Tongue (tissue), 2 donors: ENCODE data around the gene GRIA4. TPM values are rescaled to one million over a fixed set of nuclear protein-coding genes. Genes with fewer than 3 reads are reported as not detected.

ENCODE experiments used
- DNase-seq: peaks from one replicate; pipeline ENCODE4 v3.0.0-alpha.2; 2015
- total RNA-seq: library from RNA; depleted of rRNA; stranded (reverse); fragments of >200 nt; gene quantifications from one replicate; pipeline ENCODE4 v1.2.3, GENCODE V29; 2014

The GRIA4 gene
- total RNA-seq = 6.8 TPM

DNA sequence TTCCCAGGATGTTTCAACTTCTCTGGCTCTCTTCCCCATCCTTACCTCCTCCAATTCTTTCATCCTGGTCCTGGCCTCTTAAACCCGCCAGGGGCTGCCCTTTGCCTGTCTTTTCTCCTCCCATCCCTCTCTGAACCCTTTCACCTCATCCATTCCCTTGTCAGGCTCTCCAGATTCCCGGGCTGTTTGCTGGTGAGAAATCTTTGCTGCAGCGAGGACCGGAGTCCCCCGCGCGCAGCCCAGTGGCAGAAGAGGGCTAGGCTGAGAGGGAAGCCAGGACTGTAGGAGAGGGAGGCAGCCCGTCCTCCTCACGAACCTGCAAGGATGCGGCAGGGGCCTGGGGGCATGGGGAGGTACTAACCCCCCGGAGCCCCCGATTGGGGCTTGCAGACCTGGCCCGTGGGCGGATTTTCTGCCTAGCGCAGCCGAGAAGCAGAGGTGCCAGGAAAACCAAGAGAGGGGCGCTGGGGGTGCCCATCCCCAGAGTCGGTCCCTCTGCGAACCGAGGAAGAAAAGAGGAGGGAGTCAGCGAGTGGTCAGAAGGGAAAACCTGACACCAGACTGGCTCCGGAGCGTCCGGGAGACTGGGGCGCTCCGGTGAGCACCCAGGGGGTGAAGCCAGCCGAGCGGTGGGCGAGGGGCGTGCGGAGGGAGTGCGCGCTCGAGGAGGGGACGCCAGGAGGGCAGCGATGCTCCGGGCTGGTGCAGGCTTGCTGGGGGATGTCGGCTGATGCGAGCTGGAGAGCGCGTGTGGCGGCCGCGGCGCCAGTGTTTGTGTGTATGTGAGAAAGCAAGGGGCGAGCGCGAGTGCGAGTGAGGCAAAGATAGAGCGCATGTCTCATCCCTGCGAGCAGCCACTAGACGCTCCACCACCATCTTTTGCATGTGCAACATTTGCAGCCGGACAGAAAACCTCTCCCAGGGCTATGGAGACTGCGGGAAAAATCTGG, at the start of gene GRIA4:
Gene GRIA4, plus strand, starts transcription at position 242 of the 950 bp plus-strand sequence. CDS start 925 bp downstream, outside the sequence.
- DNase-seq = peak; percentile 64

DNA sequence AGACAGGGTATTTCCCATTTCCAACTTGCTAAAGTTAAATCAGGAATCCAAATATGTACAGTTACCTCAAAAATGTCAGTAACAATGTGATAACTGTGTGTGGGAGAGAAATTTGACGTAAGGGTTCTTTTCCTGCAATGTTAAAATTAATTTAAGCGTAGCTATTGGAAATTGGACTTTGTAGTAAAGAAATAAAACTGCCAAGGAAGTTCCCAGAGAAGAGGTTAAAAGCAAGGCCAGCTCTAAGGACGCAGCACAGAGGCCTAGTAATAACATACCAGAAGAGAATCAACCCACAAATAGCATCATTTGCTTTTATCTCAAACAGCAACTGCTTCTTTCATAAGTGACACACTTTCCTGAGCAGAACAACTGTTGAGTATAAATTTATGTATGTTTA, 36.8 kb upstream of the GRIA4 start:
- peak; percentile 4 for DNase-seq

DNA sequence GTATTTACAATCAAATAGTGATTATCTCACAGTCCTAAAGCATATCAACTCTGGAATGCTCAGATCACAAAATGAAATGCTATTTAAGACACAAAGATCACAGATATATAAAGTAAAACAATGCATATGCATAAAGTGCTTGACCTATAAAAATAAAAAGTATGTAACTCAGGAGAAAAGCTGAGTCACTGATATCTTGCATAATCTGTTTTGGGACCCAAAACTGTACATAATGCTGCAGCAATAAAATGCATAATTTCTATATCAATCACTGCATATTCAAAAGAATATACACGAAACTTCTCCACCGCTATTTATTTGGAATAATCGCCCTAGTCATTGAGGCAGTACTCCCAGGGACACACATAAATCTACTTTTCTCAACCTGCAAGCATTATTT, 34.9 kb upstream of the GRIA4 start:
- DNase-seq = no peak

DNA sequence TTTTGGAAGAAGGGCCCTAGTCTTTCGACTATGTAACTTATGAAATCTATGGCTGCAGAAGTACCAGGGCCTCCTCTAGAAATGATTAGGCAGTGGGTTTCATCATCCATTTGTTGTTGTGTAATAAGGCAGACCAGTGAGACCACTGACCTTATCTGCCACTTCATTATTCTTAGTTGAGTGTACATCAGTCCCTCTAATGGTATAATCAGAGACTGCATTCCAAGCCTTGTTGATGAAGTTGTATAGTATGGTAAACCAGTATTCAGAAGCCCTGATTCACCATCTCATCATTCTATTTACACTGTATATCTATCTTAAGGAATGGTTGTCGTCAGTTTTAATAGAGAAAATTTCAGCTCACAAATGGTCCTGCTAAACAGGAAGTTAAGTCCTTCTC, 32.2 kb upstream of the GRIA4 start:
- no peak for DNase-seq

DNA sequence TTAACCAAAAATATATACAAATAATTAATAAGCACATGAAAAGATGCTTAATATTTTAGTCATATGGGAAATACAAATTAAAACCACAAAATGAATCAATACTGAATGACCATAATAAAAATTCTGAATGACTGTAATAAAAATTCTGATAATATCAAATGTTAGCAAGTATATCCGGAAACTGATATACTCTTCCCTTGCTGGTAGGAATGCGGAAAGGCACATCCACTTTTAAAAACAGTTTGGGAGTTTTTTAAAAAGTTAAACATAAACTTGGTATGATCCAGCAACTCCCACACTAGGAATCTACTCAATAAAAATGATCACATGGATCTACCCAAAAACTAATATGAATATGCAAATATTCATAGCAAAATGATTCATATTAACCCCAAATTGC, 30.8 kb upstream of the GRIA4 start:
- DNase-seq = no peak

DNA sequence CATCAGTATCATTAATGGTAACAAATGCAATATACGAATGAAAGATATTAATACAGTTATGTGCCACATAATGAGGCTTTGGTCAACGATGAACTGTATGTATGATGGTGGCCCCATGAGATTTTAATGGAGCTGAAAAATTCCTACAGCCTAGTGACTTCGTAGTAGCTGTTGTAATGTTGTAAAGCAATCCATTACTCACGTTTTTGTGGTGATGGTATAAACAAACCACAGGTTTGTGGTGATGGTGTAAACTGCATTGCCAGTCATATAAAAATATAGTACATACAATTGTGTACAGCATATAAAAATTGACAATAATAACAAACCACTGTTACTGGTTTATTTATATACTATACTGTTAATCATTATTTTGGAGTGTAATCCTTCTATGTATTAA, 27.4 kb upstream of the GRIA4 start:
- no peak for DNase-seq

DNA sequence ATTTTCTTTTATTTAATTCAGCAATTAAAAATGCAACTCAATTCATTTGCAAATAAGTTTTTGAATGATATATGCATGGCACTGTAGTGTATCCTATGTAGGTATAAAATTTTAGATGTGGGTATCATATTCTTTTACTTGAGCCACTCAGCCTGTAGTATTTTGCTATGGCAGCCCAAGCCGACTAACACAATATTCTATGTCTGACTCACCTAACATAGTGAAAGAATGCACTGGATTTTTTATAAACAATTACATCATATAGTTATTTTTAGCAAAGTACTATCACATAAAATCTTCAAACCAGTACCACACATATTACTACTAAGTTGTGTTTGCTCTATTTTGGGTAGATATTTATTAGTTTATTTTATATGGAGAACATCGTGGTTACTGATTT, 21.9 kb upstream of the GRIA4 start:
- no peak for DNase-seq

DNA sequence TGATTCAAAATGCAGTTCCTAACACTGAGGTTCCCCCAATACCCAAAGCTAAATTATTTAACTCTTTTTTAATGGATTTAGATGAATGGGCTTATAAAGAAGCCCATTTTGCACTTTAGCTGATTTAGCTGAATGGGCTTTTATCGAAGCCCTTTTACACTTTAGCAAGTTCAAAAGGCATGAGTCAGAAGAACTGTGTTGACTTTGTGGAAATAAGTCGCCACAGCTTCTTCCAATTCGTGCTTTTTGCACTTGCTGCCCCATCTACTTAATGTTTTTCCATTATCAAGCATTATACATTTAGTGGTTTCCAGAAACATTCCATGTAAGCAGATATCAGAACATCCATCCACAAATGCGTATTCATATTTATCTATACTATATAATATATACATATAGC, 20.5 kb upstream of the GRIA4 start:
- no peak for DNase-seq

DNA sequence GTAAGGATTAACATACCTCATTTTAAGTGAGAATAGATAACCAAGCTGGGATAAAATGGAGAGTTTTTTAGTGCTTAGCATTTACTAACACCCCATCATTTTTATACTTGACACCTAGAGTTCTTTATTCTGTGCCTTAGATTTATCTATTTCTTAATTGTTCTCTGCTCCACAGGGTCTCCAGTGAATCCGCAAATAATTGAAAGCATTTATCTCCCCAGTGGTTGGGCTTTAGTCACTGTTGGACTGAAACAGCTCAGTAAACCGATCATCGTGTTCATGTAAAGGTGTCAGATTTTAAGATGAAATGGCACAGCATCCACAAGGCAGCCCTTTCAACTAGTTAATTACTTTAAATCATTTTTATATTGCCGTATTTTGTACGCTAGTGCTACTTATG, 17.8 kb upstream of the GRIA4 start:
- DNase-seq = no peak

DNA sequence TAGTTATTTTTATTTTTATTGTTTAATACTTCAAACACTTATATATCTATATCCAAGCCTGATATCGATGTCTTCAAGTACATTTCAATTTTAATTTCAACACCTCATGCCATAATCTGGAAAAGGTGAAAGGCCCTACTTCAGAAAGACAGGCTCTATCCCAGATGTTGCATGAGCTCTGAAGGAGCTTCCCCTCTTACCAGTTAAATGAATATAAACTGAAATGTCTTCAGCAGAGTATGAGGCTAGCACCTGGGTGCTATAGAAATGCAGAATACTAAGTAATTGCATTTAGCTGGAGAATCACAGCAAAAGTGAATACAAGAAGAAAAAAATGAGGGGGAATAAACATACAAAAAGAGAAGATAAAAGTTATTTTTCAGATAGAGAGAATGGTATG, 11.5 kb upstream of the GRIA4 start:
- no peak for DNase-seq

DNA sequence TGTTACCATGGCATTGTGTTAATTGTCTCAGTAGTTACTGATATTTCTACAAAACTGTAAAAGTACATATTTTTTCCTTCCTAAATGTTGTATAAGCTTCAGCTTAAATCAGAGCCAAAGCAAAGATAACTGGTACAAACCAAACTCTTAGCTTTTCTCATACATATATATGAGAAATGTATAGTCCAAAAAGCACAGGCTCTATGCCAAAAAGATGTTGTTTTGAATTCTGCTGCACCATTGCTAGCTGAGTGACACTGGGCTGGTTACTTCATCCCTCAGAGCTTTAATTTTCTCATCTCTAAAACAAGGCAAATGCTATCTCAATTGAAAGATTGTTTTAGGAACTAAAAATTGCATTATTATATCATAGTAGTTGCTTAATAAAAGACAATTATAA, 6.7 kb upstream of the GRIA4 start:
- DNase-seq = no peak

DNA sequence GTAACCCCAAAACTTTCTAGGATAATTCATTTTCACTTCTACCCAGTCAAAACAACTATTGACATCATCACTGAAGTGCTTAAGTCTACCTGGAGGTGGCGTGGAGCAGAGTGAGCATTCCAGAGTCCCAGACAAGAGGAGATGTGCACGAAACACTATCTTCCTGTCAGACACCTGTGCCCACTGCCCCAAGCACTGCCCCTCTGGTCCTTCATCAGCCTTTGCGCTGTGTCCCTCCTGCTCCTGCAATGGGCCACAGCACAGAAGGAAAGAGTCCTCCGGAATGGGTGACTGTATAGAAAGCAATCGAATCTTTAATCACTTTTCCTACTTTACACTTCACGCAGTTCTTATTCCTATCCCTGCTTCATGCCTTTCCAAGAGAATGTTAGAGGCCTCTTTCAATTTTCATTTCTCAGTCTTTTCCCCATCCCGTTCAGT, 512 bp upstream of the GRIA4 start:
- DNase-seq = peak; percentile 26

DNA sequence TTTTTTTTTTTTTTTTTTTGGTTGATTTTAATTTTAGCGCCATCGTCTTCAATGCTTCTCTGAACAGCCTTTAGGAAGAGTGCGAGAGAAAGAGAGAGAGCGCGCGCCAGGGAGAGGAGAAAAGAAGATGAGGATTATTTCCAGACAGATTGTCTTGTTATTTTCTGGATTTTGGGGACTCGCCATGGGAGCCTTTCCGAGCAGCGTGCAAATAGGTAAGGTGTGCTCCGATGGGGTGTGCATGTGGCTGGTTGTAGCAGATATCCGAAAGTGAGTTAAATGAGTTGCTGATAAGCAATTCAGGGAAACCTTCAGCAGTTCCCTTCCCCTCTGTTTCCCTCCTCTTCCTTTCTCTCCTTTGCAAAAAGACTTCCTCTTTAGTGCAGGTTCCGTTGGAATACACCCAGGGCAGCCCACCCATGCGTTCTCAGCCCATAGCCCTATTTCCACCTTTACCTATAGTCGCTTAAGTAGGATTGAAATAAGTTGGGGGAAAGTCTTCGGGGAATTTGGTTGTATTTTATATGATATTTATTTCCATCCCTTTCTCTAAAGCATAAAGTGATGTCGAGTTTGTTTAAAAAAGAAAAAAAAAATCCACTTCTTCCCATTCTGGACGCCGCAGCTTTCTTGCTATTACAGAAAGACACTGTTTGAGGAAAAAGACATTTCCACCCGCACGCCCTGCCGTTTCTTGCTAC, 1.1 kb downstream of the GRIA4 start:
- peak; percentile 8 for DNase-seq

DNA sequence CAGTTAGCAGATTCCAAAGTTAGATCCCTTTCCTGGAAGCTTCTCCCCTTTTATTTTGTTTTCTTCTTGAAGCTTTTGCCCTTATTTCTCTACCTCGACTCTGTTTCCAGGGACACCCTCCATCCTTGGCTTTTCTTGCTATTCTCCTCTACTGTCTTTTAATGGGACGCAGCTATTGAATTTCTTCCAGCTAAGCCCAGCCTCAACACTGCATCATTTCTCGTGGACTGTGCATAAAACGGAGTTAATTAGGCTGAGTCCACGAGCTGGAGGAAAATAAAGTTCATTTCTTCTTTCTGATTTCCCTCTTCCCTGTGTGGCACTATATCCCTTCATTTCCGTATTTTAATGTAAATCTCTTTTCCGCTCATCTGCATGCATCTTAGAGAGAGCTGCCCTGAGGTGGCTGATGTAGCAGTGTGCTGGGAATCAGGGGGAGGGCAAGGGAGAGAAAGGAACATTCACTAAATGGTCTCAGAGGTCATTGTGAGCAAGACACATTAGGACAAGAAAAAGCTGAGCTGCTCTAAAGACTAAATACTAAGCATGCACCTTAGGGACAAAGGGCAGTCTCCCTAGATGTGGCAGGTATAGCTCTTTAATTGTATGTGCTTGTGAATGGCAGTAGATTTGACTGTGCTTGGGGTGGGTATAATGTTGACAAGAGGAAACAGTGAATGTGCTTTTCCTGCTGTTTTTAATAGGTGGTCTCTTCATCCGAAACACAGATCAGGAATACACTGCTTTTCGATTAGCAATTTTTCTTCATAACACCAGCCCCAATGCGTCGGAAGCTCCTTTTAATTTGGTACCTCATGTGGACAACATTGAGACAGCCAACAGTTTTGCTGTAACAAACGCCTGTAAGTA, 1.9 kb downstream of the GRIA4 start:
- DNase-seq = peak; percentile 7

DNA sequence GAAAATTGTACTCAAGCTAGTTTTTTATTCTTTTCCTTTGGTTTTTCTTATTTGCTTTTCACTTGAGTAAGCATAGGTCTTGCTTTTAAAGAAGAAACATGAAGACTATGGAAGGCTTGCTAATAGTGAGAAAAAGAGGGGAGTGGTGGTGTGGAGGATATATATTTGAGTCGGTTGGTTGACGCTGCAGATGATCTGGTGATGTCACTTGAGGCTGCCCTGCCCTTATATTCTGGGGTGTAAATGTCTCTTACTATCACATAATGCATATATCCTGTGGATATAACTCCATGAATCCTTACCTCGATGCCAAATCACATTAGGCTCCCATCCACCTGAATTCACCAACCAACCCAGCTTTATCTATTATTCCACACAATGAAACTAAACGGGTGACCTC, 2.9 kb downstream of the GRIA4 start:
- DNase-seq = no peak

DNA sequence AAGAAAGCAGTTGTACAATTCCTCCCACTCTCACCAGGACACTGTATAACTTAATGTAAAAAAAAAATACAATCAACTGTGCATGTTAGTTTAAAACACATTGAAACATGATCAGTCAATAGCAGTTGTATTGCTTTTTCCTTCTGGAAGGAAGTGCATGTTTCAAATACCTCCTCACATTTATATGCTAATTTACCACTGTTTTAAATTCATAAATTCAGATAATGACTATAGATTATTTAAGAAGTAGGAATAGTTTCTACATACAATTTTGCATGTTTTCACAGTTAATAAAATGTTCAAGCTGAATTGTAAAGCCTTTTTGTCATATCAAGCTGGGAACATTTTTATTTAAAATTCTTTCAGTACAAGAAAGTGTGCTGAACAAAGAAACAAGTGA, 3.3 kb downstream of the GRIA4 start:
- DNase-seq = no peak

DNA sequence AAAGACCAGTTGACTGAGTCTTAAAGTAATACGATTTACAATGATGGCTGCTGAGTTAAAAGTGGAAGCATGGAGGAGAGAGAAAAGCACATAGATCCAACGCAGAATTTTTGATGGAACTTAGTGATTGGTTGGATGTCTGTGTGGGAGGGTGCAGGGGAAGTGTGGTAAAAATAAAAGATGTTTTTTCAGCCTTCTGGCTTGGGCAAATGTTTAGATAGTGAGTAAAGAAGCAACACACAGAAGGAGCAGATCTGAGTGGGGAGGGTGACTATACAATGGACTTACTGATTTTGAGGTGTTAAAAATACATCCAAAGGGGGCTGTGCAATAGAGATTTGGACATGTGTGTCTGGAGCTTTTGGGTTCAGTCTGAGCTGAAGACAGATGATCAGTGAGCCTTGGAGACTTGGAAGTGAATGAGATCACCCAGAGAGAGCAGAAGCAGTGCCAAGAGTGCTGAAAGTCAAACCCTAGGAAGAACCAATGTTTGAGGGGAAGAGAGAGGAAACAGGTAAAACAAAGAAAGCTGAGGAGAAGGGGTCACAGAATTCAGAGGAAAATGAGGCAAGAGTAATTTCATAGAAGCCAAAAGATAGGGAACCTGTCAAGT, 8.6 kb downstream of the GRIA4 start:
- no peak for DNase-seq

DNA sequence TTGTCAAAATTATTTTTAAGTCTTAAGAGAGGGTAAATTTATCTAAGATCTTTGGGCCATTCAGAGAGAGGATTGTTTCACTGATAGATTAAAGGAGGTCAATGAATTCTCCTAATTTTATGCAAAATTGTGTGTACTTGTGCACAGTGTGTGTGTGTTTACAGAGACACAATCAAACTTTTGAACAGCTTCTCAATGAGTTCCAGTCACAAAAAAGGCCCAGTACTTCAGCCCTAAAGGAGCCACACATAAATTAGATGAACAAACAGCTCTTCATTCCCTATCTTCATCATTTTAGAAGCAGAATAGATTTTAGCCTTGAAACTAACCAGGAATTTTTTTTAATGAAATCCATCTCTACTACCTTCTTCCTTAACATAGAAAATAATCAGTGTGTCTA, 9.7 kb downstream of the GRIA4 start:
- DNase-seq = no peak

DNA sequence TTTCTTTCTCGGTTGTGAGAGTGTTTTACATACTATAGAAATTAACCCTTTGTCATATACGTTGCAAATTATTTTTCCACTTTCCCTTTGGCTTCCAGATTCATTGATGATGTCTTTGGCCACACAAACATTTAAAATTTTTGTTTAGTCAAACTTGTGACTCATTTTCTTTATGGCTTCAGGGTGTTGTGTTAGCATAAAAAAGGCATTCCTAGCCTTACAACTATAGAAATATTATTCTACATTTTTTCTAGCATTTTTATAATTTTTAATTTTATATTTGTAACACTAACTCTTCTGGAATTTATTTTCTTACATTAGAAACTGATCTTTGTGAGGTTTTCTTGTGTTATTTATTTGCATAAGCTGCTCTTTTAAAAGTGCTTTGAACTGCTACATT, 12.1 kb downstream of the GRIA4 start:
- DNase-seq = no peak

DNA sequence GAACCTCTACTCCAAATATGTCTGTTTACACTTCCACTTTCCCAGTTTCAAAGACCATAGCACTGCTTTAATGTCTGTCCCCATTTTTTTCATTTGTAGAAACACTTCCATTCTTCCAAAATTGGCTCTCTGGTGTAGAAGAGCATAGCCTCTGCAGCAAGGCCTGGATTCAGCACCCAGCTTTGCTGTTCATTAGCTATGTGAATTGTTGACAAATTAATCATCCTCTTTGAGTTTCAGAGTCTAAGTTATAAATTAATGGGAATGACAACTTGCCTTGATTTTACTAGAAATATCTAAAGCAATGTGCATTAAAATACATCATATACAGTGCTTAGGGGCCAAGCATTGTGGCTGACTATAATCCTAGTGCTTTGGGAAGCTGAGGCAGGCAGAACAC, 22.4 kb downstream of the GRIA4 start:
- DNase-seq = no peak

DNA sequence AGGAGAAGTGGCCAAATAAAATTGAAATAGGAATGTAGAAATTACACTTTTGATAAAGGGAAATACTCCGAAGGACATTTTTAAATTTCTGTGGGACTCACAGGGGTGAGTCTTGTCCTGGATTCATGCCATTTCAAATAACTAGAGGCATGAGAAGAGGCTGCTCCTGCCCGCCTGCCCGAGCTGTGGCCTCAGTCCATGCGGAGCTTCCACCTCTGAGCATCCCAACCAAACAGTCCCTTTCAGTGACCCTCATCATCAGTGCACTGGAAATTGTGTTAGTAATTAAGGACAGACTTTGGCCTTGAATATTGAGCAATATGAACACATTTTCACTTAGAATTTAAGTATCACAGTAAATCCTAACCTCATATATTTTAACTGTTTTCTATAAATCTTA, 25.6 kb downstream of the GRIA4 start:
- no peak for DNase-seq

DNA sequence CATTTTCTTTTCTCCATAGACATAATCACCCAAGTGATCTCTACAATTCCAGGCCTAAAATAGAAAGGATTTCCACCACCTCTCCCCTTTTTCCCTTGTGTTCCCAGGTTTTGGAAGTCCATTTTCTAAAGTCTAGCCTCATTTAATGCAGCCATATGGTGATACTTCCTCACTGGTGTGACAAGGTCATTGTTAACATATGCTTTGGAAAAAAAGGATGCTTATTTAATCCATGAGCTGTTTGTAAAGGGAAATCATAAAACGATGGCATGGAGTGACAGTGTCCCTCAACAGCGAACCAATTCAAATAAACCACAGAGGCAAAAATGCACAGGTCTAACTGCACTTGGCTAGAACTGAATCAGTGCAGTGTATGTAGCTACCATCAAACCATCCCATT, 26.6 kb downstream of the GRIA4 start:
- no peak for DNase-seq
